HG03039 (cell line): Measurements from ENCODE around the gene TREH.

Experiments
- ATAC-seq: cut with Tn5 transposase; IDR thresholded peaks from one replicate; pipeline ENCODE4 v1.9.1; 2021; ENCODE audit warnings: mild to moderate bottlenecking, moderate library complexity; ENCODE audit not compliant: unreplicated experiment

The TREH gene

DNA sequence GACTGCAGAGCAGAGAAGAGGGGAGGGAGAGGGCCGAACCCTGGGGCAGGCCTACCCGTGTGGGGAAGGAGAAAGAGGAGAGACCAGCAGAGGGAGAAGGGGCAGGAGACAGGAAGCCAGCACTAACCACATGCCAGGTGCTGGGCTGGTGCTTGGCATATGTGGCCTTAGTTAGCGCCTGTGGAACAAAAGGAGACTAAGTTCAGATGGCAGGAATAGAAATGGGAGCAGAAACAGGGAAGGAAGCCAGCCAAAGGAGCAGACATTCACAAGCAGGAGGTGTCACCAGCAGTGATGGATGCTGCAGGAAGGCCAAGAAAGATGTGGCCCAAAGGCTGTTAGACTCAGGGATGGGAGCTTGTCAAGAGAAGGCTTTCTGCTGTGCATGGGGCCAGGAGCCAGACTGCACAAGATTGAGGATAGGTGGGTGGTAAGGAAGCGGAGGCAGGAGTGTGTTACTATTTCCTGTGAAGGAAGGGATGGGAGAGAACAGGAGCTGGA, 26.7 kb downstream of the TREH start:
- ATAC-seq: no peak

DNA sequence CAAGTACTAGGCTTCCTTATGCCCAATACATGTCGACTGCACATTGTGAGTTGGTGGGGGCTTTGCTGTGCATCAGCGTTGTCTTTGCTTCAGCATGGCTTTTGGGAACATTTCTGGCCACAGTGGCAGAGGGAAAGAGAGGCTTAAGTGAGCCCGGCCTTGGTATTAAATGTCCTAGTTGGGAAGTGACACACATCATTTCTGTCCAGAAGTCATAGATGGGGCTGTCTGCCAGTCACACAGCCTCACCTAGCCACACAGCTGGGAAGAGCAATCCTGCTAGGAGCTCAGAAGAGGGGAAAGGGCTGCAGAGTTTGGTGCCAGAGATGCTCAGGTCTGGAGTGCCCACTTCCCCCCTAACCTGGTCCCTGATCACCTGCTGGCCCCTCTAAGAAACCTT, 27.6 kb downstream of the TREH start:
- no peak for ATAC-seq

DNA sequence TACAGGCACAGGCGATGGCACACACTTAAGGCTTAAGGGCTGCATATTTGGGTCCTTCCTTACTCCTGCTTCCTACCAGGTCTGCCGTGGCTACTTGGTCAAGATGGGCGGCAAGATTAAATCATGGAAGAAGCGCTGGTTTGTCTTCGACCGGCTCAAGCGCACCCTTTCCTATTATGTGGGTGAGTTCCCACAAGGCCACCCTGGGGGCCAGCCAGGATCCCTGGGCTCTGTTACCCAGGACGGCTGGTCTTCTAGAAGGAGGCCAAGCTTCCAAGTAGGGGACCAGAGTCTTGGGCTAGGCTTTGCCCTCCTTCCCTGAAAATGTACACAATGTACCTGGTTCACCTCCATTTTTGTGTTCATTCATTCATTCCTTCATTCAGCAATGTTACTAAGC, 29.1 kb downstream of the TREH start:
- no peak for ATAC-seq

DNA sequence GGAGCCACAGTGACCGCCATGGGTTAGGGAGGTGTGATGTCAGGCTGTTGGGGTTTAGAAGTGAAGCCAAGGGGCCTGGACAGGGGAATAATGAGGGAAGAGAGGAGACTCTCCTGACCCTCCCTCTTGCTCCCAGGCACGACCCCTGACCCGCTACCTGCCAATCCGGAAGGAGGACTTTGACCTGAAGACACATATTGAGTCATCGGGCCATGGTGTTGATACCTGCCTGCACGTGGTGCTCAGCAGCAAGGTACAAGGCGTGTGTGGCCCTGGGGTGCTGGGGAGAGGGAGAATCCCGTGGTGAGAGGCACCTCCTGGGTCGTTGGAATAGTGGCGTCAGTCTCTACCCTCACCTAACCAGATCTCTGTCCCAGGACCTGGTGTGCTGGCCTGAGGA, 29.5 kb downstream of the TREH start:
- no peak for ATAC-seq

DNA sequence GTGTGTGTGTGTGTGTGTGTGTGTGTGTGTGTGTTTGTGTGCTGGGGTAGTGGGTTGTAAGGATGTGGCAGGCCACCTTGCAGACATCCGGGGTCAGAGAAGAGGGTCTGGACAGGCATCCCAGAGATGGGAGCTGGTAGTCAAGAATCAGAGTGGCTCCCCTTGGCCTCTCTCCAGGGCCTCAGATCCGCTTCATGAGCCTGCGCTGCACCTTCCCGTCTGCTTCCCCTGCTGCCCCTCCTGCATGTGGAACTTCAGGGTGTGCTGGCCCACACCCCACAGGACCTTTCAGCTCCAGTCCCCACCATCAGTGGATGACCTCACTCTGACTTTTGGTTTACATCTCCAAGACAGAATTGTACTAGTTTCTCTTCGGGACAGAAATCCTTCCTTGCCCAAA, 31.2 kb downstream of the TREH start:
- no peak for ATAC-seq

DNA sequence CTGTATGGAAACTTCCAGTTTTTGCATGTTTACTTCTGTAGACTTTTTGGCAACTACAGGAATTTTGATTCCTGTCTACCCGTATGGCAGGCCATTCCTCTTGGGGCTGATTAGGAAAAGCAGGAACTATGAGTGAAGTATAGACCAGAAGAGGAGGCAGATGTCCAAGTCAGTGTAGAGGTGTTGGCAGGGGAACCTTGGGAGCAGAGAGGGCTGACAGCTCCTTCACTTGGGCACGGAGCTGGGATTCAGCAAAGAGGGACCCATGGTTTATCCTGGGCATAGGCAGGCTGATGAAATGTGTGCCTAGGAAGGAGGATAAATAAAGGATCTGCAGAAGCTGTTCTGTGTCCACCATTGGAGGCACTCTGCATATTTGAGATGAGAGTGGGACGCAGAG, 33.1 kb downstream of the TREH start:
- no peak for ATAC-seq

DNA sequence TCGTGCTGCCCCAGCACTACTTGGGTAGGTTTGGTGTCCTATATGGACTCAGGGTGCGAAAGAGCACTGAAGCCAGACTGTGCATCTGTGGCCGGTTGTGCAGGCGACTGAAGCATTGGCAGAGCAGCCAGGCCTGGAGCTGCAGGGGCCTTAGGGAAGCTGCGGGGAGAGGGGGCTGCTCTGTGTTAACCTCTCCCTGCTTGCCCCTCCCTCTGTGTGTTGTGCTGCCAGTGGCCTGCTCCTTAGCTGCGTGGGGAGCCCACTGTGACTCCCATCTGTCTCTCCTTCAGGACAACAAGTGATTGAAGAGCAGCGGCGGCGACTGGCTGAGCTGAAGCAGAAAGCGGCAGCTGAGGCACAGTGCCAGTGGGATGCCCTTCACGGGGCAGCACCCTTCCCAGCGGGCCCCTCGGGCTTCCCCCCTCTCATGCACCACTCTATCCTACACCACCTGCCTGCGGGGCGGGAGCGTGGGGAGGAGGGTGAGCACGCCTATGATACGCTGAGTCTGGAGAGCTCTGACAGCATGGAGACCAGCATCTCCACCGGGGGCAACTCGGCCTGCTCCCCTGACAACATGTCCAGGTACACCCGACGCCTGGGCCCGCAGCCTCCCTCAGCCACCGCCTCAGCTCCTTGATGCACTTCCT, 34.3 kb downstream of the TREH start:
- ATAC-seq: no peak

DNA sequence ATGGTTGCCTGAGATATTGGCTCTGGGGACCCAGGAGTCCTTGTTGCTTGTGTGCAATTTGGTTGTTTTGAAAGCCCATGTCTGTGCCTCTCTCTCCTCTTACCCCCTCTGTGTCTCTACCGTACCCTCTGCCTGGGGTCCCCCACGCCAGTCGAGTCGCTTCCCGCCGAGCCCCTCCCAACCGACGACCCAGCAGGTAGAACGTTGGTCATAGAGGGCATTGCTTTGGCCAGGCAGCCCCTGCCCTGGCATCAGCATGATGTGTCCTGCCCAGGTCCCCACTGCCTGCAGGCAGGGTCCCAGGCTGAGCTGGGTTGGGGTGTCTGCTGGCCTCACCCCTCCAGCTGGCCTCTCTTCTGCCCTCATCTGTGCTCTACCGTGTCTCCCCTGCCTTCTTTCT, 35.0 kb downstream of the TREH start:
- ATAC-seq: no peak

DNA sequence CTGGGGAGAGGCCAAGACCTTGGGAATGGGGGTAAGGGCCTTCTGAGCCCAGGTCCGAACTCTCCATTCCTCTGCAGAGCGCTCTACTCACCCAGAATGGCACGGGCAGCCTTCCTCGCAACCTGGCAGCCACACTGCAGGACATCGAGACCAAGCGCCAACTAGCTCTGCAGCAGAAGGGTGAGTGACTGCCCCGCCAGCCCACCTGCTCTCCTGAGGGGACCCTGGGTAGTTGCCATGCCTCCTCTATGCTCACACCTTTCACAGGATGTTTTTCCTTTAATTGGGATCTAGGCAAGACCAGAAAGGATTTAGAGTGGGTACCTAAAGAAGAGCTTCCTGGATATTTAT, 35.5 kb downstream of the TREH start:
- ATAC-seq: no peak

DNA sequence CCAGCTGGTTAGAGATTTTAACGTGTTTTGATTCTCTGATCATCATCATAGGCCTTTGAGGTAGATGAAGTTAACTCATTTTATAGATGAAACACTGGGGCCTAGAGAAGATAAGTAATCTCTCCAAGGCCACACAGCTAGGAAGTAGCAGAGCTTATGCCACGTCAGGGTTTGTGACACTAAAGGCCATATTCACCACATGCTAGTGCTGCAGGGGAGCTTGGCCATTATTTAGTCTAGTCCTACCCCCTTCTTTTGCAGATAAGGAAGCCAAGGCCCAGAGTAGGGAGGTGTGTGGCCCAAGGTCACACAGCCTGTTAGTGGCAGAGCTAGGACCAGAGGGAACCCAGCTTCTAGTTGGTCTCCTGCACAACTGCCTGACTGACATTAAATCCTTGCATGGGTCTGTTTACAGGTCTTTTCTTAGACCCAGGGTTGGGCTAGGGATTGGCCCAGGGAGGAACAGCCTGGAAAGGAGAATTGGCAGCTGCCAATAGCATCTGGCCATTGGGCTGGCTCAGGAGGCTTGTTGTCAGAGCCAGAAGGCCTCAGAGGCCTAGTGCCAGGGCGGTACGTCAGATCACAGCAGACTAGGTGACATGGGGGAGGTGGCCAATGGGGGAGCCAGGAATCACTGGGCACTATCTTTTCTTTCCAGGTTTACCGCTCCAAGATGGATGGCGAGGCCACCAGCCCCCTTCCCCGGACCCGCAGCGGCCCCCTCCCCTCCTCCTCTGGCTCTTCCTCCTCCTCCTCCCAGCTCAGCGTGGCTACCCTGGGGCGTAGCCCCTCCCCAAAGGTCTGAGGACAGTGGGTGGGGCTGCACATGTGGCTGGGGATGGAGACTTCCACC, 36.1 kb downstream of the TREH start:
- no peak for ATAC-seq

DNA sequence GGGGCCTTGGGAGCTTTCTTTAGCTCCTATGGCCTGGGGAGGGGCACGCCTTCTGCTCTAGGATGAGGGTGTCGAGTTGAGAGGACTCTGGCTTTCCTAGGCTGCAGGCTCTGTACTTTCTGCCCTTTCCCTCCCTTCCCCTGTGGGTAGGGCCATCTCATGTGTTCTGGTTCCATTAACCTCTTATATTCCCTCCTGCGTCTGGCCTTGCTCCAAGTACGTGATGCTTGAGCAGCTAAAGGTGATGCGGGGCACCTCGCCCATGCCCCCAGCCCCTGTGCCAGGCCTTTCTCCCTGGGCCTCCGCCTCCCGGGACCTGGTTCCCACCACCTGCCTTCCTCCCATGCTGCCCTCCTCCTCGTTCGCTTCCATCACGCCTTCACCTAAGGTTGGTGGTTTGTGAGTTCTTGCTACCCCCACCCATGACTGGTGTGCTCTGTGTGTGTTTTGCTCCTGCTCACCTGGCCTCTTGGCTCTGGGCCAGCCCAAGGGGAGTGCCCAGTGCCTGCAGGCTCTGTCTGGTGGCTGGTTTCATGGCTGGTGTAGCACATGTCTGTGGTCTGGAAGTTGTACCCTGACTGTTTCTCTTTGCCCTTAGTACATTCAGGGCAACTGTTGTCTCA, 37.9 kb downstream of the TREH start:
- ATAC-seq: no peak

DNA sequence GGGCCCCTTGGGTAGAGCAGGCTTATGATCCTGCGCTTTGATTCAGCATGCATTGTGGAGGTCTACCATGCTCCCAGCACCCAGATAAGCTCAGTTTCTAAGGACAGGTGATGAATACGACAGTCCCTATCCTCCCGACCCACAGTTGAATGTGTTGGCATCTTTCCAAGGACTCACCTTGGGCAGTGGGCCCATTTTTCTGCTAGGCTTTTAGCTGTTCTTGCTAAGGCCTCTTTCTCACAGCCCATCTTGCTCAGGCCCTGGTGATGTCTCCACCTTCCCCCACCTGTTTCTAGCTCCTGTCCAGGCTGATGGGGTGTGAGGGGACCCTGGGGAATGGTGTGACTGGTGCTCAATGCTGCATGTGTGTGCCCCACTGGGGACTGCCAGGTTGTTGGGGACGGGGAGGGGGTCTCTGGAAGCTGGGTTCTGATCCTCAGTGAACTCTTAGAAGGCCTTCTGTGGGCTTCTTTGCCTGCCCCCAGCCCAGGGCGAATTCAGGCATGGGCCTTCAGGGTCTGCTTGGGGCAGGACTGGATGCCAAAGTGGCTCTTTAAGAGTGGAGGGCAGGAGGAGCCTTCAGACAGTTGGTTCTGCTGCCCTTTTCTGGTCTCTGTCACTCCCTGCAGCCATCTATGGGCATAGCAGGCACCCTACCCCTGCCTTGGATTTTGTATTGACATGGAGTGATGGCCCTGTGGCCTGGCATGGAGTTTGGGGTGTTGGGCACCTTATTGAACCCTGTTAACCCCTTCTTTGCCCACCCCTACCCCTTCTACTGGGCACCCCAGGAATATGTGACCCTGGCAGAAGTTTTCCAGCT, 38.9 kb downstream of the TREH start:
- no peak for ATAC-seq

DNA sequence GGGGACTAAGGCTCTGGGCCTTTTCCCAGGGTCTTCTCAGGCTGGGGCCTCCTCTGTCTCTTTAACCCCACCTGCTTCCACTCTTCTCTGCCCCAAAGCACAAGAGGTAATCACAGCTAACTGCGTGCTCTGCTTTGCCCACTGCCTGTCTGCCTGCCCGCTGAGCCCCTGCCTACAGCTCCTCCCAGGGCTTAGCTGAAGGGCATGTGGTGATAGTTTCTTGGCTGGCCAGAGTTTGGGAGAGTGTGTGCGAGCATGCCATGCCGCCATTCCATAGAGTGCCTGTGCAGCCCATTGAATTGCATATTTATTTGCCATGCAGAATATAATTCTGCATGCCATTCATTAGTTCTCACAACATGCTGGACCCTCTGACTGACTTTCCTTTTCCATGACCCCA, 39.6 kb downstream of the TREH start:
- ATAC-seq: no peak

DNA sequence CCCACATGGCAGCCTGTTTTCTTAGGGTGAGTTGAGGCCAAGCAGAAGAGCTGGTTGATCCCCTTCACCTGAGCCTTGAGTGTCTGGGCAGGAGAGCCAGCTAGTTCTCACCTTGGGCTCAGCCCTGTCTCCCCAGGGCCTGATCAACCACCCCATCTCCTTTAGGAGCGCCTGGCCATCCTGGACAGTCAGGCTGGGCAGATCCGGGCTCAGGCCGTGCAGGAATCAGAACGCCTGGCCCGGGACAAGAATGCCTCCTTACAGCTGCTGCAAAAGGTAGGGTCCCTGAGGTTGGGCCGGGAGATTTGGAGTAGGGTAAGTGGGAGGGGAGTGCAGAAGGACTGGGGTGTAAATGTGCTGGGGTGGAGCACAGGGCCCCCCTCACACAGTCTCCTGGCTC, 40.7 kb downstream of the TREH start:
- no peak for ATAC-seq

DNA sequence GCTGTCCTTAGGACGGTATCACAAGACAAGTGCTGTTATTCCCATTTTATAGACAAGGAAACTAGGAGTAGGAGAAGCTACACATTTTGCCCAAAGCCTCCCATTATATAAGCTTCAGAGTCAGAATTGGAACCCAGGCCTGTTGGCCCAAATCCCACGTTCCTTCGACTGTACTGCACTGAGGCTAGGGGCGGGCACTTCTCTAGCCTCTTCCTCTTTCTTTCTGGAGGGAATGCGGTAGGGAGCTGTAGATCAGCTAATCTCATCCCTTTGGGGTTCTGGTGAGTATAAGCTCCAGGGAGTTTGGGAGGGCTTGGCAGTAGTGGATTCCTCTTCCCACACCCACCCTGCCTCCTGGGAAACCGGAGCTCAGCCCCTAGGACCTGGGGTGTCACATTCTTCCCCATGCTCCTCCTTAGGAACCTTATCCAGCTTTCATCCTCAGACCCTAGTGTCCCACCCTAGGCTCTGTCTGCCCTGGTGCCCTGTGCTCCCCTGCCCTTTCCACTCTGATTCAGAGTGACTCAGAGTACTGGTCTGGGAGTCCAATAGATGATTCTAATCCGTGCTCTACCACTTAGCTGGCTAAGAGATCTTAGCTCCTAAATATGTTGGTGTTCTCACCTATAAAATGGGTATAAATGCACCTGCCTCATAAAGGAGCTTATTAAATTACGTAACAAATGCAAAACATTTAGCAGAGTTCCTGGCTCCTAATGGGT, 42.7 kb downstream of the TREH start:
- no peak for ATAC-seq

DNA sequence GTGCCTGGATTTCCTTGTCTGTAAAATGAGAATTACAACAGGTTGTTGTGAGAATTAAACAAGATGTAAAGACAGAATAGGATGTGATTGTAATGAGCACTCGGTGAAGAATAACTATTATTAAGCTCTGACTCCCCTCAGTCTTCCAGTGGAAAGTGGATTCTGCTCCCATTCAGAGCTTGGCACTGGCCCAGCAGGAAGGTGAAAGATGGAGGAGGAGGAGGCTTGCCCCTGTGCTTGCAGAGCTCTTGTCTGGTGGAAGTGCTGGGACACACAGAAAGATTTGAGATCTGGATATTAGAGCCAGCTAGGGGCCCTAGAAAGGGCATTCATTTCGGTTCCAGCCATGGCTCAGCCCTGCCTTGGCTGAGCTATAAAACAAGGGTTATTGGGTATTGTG, 43.8 kb downstream of the TREH start:
- ATAC-seq: no peak

DNA sequence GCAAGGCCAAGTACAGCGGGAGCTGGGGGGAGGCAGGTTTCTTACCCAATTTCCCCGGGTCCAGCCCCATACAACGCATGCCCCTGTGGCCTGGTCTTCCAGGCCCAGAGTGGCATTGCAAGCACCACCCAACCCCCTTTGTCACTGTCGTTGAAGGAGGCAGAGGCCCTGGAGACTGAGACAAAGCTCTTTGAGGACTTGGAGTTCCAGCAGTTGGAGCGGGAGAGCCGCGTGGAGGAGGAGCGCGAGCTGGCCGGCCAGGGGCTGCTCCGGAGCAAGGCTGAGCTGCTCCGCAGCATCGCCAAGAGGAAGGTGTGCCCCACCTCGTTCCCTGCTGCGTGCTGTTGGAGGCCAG, 44.2 kb downstream of the TREH start:
- ATAC-seq: no peak

DNA sequence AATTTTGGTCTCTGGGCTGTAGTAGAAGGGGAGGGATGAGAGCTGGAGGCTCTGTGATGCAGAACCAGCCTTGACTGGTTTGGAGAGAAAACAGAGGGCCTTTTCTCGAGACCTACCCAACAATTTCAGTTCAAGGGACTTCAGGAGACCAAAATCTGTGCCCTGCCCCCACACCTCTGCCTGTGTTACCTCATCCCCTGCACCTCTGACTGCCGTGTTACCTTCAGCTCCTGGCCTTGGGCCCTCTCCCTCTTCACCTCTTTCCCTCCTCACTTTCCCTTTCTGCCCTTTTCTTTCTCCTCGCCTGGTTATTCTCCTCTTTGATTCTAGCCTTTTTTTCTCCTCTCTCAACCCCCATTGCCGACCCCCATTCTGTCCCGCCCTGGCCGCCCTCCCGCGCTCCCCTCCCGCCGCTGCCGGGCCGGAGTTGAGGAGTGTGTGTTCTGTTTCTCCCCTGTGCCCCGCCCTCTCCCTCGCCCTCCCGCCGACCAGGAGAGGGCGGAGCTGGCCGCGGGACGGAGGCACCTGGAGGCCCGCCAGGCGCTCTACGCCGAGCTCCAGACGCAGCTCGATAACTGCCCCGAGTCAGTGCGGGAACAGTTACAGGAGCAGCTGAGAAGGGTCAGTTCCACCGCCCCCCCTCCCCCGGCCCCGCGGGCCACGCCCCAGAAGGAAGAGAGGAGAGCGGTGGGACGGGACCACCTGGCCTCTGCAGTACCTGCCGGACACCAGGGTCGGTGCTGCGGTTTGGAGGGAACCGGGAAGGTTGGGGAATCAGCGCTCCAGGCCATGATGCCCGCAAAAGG, 44.8 kb downstream of the TREH start:
- no peak for ATAC-seq

DNA sequence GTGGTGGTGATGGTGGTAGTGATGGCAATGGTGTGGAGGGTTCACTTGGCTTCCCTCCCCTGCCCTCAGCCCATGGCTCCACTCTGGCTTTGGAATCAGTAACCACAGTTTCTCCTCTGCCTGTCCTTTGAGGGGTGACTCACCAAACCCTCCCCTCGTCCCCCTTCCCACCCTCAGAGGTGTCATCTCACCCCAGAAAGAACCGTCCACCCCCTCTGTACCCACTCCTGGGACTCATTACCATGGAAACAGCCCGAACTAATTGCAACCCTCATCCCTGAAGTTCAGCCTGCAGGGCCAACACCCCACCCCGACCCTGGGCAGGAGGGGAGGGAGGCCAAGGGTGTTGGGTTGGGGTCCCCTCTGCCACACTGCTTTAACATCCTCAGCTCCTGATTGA, 45.5 kb downstream of the TREH start:
- ATAC-seq: no peak

DNA sequence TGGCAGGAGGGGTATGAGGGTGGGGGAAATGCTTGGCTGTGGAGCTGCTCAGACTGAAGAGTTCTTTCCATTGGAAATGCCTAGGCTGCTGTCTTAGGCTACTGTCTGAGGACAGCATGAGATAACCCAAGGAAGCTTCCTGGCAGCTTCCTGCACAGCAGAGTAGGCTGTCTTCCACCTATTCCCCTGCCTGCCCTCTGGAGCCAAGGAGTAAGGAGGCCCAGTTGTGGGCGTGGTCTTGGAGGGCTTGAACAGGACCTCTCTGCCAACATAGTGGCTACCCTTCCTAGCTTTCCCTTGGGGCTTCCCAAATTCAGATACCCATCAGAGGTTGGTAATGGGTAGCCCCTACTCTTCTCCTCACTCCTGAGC, 46.1 kb downstream of the TREH start:
- ATAC-seq: no peak
